ENCODE measurements around the gene DEK. TPM values are rescaled to one million over a fixed set of nuclear protein-coding genes. Genes with fewer than 3 reads are reported as not detected.

DEK gene
- total RNA-seq, 1 experiment from 2014 or later: 148 TPM

DNA sequence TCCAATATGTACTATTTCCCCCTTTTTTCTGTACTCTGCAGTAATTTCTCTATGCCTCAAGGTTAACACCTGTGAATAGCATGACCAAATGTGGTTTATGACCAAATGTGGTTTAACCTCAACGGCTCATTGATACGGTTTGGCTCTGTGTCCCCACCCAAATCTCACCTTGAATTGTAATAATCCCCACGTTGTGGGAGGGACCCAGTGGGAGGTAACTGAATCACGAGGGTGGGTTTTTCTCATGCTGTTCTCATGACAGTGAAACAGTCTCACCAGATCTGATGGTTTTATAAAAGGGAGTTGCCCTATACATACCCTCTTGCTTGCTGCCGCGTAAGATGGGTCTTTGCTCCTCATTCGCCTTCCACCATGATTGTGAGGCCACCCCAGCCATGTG is 18.7 kb downstream of the DEK start:
- H3K4me3 Mint-ChIP-seq (ENCODE audit: unreplicated experiment): no peak overlapping the region
- intact Hi-C loops (cut with micrococcal nuclease): no loop called here
- H3K27me3 Mint-ChIP-seq (ENCODE audit: insufficient read depth, unreplicated experiment): no peaks in the 10 kb centered on the region
- TF ChIP-seq, protein P1, sequence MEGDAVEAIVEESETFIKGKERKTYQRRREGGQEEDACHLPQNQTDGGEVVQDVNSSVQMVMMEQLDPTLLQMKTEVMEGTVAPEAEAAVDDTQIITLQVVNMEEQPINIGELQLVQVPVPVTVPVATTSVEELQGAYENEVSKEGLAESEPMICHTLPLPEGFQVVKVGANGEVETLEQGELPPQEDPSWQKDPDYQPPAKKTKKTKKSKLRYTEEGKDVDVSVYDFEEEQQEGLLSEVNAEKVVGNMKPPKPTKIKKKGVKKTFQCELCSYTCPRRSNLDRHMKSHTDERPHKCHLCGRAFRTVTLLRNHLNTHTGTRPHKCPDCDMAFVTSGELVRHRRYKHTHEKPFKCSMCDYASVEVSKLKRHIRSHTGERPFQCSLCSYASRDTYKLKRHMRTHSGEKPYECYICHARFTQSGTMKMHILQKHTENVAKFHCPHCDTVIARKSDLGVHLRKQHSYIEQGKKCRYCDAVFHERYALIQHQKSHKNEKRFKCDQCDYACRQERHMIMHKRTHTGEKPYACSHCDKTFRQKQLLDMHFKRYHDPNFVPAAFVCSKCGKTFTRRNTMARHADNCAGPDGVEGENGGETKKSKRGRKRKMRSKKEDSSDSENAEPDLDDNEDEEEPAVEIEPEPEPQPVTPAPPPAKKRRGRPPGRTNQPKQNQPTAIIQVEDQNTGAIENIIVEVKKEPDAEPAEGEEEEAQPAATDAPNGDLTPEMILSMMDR (IDR thresholded peaks at IDR 0.05; ENCODE audit: unreplicated experiment): no peak
- peaks cover 5% of the 10 kb centered on the region for H3K9me3 Mint-ChIP-seq (ENCODE audit: unreplicated experiment)
- CTCF ChIA-PET: interaction anchor here (1.0 kb wide), 1 partner anchor 258 kb away, joined by 3 read pairs; no protein-coding TSS in a partner anchor
- H3K4me1 Mint-ChIP-seq (ENCODE audit: insufficient read depth, unreplicated experiment): peaks cover 23% of the 10 kb centered on the region
- H3K36me3 Mint-ChIP-seq (ENCODE audit: insufficient read depth, unreplicated experiment): peaks cover 79% of the 10 kb centered on the region
- POLR2A ChIA-PET: interaction anchor here (1.2 to 3.5 kb wide), 5 partner anchors 9 to 142 kb away, joined by 4 to 65 read pairs (median 13); partner anchors contain the start of genes DEK, KDM1B, RNF144B and TPMT
- no TSS peak for BruUV-seq (replicated peaks)
- no peak for DNase-seq (ENCODE audit: unreplicated experiment)
- peak overlapping the region; percentile 82 for H3K27ac Mint-ChIP-seq (ENCODE audit: low read depth, unreplicated experiment)

DNA sequence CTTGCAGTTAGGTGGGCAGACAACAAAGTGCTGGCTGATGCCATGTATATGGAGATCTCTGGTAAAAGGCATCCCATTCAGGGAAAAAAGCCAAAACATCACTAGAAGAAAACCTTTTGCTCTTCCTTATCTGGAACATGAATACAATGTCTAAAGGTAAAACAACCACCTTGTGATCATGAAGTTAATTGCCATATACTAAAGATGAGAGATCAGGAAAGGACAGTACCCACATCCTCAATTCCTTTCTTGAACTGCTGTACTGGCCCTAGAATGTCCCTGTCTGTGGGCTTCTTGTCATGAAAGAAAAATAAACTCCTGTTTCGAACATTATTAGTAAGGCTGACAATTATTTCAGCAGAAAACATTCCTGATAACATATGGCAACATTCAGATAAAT is 19.3 kb downstream of the DEK start:
- CTCF ChIA-PET: interaction anchor here (0.5 kb wide), 1 partner anchor 258 kb away, joined by 3 read pairs; no protein-coding TSS in a partner anchor
- intact Hi-C loops (cut with micrococcal nuclease): no loop called here
- peaks cover 23% of the 10 kb centered on the region for H3K4me1 Mint-ChIP-seq (ENCODE audit: insufficient read depth, unreplicated experiment)
- peaks cover 74% of the 10 kb centered on the region for H3K36me3 Mint-ChIP-seq (ENCODE audit: insufficient read depth, unreplicated experiment)
- no TSS peak for BruUV-seq (replicated peaks)
- no peak for DNase-seq (ENCODE audit: unreplicated experiment)
- no peak overlapping the region for H3K4me3 Mint-ChIP-seq (ENCODE audit: unreplicated experiment)
- POLR2A ChIA-PET: interaction anchor here (0.6 to 4.2 kb wide), 2 partner anchors 19 to 163 kb away, joined by 3 to 40 read pairs; partner anchors contain the start of gene DEK
- peak overlapping the region; percentile 39 for H3K27ac Mint-ChIP-seq (ENCODE audit: low read depth, unreplicated experiment)
- no peaks in the 10 kb centered on the region for H3K27me3 Mint-ChIP-seq (ENCODE audit: insufficient read depth, unreplicated experiment)
- H3K9me3 Mint-ChIP-seq (ENCODE audit: unreplicated experiment): peaks cover 5% of the 10 kb centered on the region
- TF ChIP-seq, protein P1 (IDR thresholded peaks at IDR 0.05; ENCODE audit: unreplicated experiment): no peak

DNA sequence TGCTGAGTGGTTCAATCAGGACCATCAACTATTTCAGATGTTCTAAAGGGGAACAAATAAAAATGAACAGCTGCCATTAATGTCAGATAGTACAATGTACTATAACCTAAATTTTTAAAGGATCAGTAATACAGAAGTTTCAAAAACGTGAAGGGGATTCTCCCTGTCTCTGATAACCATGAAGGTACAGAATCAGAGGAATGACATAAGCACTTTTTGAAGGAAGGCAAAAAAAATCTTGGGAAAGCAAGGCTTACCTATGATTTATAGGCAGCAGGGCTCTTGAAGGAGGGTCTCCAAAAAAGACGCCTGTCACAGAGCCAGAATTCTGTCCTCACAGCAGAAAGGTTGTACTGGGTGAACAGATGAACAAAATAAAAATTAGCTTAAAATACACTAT is 20.1 kb downstream of the DEK start:
- DNase-seq (ENCODE audit: unreplicated experiment): no peak
- no peak overlapping the region for H3K4me3 Mint-ChIP-seq (ENCODE audit: unreplicated experiment)
- TF ChIP-seq, protein P1 (IDR thresholded peaks at IDR 0.05; ENCODE audit: unreplicated experiment): no peak
- ChIA-PET CTCF (no interaction called here), POLR2A (interaction anchor here (1.0 to 4.2 kb wide), 3 partner anchors 19 to 221 kb away, joined by 3 to 40 read pairs (median 3); partner anchors contain the start of gene DEK)
- peaks cover 5% of the 10 kb centered on the region for H3K9me3 Mint-ChIP-seq (ENCODE audit: unreplicated experiment)
- peaks cover 72% of the 10 kb centered on the region for H3K36me3 Mint-ChIP-seq (ENCODE audit: insufficient read depth, unreplicated experiment)
- H3K27me3 Mint-ChIP-seq (ENCODE audit: insufficient read depth, unreplicated experiment): no peaks in the 10 kb centered on the region
- no TSS peak for BruUV-seq (replicated peaks)
- H3K27ac Mint-ChIP-seq (ENCODE audit: low read depth, unreplicated experiment): no peak overlapping the region
- peaks cover 23% of the 10 kb centered on the region for H3K4me1 Mint-ChIP-seq (ENCODE audit: insufficient read depth, unreplicated experiment)
- intact Hi-C loops (cut with micrococcal nuclease): no loop called here

DNA sequence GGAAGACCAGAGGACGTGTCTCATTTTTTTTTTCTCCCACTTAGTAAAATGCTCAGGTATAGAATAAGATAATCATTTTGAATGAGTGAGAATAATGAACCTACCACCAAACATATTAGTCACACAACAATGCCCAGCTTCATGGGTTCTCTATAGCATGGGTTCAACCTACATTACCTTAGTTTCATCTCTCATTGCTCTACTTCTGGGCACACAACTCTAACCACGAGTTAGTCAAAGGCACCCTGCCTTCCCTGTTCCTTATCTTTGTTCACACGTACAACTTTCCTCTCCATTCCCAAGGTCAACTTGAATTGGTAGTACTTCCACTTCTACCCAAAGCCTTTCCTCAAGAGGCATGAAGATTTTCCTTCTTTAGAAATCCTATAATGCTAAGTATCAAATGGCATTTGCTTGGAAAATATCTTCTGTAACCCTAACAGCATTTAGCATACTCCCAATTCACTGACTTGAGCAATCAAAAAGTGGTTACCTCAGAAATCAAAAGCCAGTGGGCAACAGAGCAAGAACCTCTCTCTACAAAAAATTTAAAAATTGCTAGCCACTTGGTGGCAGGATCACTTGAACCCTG is 20.9 kb downstream of the DEK start:
- no TSS peak for BruUV-seq (replicated peaks)
- POLR2A ChIA-PET: interaction anchor here (1.0 to 4.2 kb wide), 3 partner anchors 20 to 220 kb away, joined by 3 to 40 read pairs (median 3); partner anchors contain the start of gene DEK
- Mint-ChIP-seq H3K4me3 (ENCODE audit: unreplicated experiment) (no peak overlapping the region), H3K27me3 (ENCODE audit: insufficient read depth, unreplicated experiment) (no peaks in the 10 kb centered on the region), H3K27ac (ENCODE audit: low read depth, unreplicated experiment) (peak overlapping the region; percentile 16), H3K4me1 (ENCODE audit: insufficient read depth, unreplicated experiment) (peaks cover 23% of the 10 kb centered on the region), H3K36me3 (ENCODE audit: insufficient read depth, unreplicated experiment) (peaks cover 70% of the 10 kb centered on the region), H3K9me3 (ENCODE audit: unreplicated experiment) (peaks cover 5% of the 10 kb centered on the region)
- CTCF ChIA-PET: no interaction called here
- TF ChIP-seq, protein P1 (IDR thresholded peaks at IDR 0.05; ENCODE audit: unreplicated experiment): no peak
- DNase-seq (ENCODE audit: unreplicated experiment): no peak
- intact Hi-C loops (cut with micrococcal nuclease): no loop called here

All from MCF 10A (cell line).